Small intestine (tissue), 7 donors: ENCODE results near the gene DDIAS. TPM values are rescaled to one million over a fixed set of nuclear protein-coding genes. Genes with fewer than 3 reads are reported as not detected.

Experiments used
- DNase-seq, 2 donors: peaks; one replicate each; pipeline versions ENCODE4 v3.0.0 to v3.0.0-alpha.2; 2013
- FAIRE-seq: peaks from 2 replicates; lab custom pipeline; 2012; peaks lifted over from hg19 to GRCh38; lab: Jason Lieb, UNC
- H3K27ac ChIP-seq, 3 donors: one replicate each; pipeline ENCODE4 v1.5.1; 2013; ENCODE audit warnings: low read length in 2 of 3, mild to moderate bottlenecking in 2 of 3, control low read depth in 1 of 3, inconsistent platforms in 1 of 3, low read depth in 1 of 3, moderate library complexity in 1 of 3
- H3K27me3 ChIP-seq, 3 donors: one replicate each; pipeline ENCODE4 v1.6.1; 2013; ENCODE audit warnings: low read length in 3 of 3, inconsistent platforms in 1 of 3; ENCODE audit not compliant: control insufficient read depth in 3 of 3, insufficient read depth in 3 of 3
- H3K36me3 ChIP-seq, 3 donors: one replicate each; pipeline ENCODE4 v1.6.1; 2013; ENCODE audit warnings: low read length in 3 of 3, inconsistent platforms in 1 of 3, low read depth in 1 of 3, mild to moderate bottlenecking in 1 of 3, moderate library complexity in 1 of 3; ENCODE audit not compliant: control insufficient read depth in 3 of 3, insufficient read depth in 2 of 3
- H3K4me1 ChIP-seq, 3 donors: one replicate each; pipeline ENCODE4 v1.6.1; 2013; ENCODE audit warnings: low read length in 2 of 3, inconsistent platforms in 1 of 3, low read depth in 1 of 3, mild to moderate bottlenecking in 1 of 3, moderate library complexity in 1 of 3; ENCODE audit not compliant: control insufficient read depth in 3 of 3, insufficient read depth in 2 of 3
- H3K4me3 ChIP-seq, 3 donors: one replicate each; pipeline ENCODE4 v1.5.1; 2013; ENCODE audit warnings: low read length in 3 of 3, control low read depth in 1 of 3, inconsistent platforms in 1 of 3, low read depth in 1 of 3, mild to moderate bottlenecking in 1 of 3, moderate library complexity in 1 of 3
- H3K9me3 ChIP-seq, 2 donors: one replicate each; pipeline ENCODE4 v1.6.1; 2013; ENCODE audit warnings: low read depth in 1 of 2, low read length in 1 of 2; ENCODE audit not compliant: control insufficient read depth in 2 of 2, insufficient read depth in 1 of 2
- WGBS, 3 donors: extraction: QIAGEN DNeasy Blood & Tissue Kit; methylation state at CpG; one replicate each; pipeline ENCODE4 v1.1.7; 2013; 5-methylcytosine and 5-hydroxymethylcytosine counted together
- polyA plus RNA-seq, 4 donors: library from polyadenylated mRNA; stranded (reverse) in 3 of 4; unstranded in 1 of 4; fragments of 200-250 nt in 3 of 4; fragments of 120-200 nt in 1 of 4; gene quantifications; one replicate each; pipeline versions ENCODE4 v1.2.1 to v1.2.3, GENCODE V29; 2013
- donor health status: healthy with polysubstance abuse.
- donor health status: control.
- donor health status: control.
- donor health status: Bipolar disorder and iron deficiency.
- donor health status: healthy.

Gene DDIAS
- polyA plus RNA-seq, 4 donors: 0.45 to 2.6 (median 2.1) TPM; not detected in 1

DNA sequence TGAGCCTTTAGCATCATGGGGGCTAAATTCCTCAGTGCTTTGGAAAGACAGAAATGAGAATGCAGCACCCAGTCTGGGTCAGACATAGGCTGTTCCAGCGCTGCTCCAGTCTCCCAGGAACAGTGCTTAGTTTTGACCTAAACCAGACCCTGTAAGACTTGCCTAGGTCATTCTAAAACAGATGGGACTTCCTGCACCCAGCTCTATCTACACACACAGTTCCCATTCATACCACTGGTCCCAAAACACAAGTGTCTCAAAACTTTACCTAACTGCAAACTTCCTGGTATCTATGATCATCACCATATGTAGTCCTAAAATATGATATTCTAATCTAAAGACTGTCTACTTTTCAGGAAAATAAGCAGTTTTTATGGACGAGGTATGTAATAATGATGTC lies 39.2 kb upstream of the DDIAS start:
- no peak overlapping the region for H3K4me3 ChIP-seq
- DNase-seq (no peak), FAIRE-seq (no peak)
- H3K4me1 ChIP-seq: peaks cover 0 to 2% (median 0%) of the 10 kb centered on the region in 3 donors
- H3K9me3 ChIP-seq: no peaks in the 10 kb centered on the region
- WGBS, 3 donors: 70 to 86% (median 81%) methylated on average over 2 of the region's 2 CpGs
- no peak overlapping the region for H3K27ac ChIP-seq
- no peaks in the 10 kb centered on the region for H3K36me3 ChIP-seq
- no peaks in the 10 kb centered on the region for H3K27me3 ChIP-seq

DNA sequence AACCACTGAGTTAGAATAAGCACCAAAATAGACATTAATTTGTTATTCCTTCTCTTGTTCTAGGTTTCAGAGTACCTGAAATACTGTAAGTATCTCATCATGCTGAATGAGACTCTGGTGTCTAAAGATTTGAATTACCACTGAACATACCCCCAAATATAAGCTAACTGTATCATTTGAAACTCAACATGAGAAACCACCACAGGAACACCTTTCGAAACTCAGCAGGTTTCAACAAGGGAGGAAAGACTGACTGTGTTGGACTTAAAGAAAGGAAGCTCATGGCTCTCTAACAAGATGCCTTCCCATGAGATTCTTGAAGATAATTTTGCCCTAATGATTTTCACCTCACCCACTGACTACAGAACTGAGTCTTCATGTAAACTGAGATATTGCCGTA lies 38.3 kb upstream of the DDIAS start:
- Histone ChIP-seq H3K27me3 (no peaks in the 10 kb centered on the region), H3K4me1 (peaks cover 0 to 2% (median 0%) of the 10 kb centered on the region in 3 donors), H3K36me3 (no peaks in the 10 kb centered on the region), H3K9me3 (no peaks in the 10 kb centered on the region), H3K4me3 (no peak overlapping the region), H3K27ac (no peak overlapping the region)
- DNase-seq: no peak
- WGBS, 3 donors: 81 to 93% (median 90%) methylated on average over 2 of the region's 2 CpGs
- no peak for FAIRE-seq

DNA sequence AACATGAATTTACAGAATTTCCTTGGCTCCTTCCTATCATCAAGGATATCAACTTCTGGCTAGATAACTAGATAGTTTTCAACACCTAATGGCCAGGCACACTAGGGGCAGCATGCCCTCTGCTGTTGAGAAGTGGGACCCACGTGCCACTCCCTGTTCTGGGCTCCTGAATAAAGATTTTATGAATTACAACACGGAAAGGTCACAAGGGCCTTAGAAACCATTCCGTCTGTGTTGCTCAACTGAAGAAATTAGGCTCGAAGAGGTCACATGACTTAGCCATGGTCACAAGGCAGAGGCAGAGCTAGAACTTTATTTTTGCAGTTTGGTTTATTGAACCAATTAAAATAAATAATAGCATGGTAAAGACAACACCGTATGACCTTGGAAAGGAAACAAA lies 37.3 kb upstream of the DDIAS start:
- no peaks in the 10 kb centered on the region for H3K36me3 ChIP-seq
- no peaks in the 10 kb centered on the region for H3K27me3 ChIP-seq
- peaks cover 0 to 2% (median 0%) of the 10 kb centered on the region in 3 donors for H3K4me1 ChIP-seq
- H3K4me3 ChIP-seq: no peak overlapping the region
- no peak overlapping the region for H3K27ac ChIP-seq
- WGBS, 3 donors: 10 to 28% (median 17%) methylated on average over 5 of the region's 5 CpGs
- peak; percentile 55 to 71 for DNase-seq
- no peak for FAIRE-seq
- H3K9me3 ChIP-seq: no peaks in the 10 kb centered on the region

DNA sequence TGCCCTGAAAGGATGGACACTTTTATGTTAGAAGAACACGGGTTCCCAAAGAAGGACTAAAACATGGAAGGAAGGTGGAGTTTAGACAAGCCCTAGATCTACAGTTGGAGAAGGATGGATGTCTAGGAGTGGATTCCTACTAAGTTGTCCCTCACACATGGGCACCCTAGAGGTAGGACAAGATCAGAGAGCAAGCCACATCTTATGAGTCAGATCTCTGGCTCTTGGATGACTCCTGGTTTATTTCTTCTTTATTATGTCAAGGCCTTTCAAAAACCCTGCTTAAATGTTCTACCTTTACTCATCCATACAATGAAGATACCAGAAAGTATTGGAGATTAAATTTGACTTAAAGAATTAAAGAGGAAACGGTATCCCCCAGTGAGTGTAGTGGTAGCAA lies 35.7 kb upstream of the DDIAS start:
- Histone ChIP-seq H3K27me3 (no peaks in the 10 kb centered on the region), H3K4me1 (peaks cover 0 to 2% (median 0%) of the 10 kb centered on the region in 3 donors), H3K36me3 (no peaks in the 10 kb centered on the region), H3K27ac (no peak overlapping the region), H3K9me3 (no peaks in the 10 kb centered on the region), H3K4me3 (no peak overlapping the region)
- 83 to 93% (median 87%) methylated on average over 2 of the region's 2 CpGs for WGBS, 3 donors
- no peak for FAIRE-seq
- no peak for DNase-seq

DNA sequence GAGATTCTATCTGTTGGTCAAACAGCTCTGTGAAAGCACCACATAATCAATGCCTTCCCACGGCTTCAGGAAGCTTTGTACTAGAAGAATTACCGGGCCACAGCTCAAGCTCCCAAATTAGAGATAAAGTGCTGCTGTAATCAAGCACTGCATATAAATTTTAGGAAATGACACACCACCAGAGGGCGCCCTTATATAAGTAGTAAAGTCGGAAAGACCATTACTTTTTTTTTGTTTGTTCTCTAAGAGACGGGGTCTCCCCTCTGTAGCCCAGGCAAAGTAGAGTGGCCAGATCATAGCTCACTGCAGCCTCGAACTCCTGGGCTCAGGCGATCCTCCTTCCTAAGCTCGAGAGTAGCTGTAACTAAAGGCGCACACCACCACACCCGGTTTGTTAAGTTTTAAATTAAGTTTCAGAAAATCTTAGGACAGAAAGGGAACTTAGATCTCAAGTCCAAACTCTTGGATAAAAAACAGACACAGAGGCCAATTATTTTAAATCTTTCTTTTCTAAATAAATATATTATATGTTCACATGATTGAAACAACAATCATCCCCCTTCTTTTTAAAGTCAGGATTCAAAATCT lies 33.9 kb upstream of the DDIAS start:
- FAIRE-seq (no peak), DNase-seq (peak; percentile 70 to 78)
- H3K4me3 ChIP-seq: peak overlapping the region in 1 of 3 donors; percentile 7
- no peaks in the 10 kb centered on the region for H3K9me3 ChIP-seq
- H3K4me1 ChIP-seq: peaks cover 0 to 3% (median 0%) of the 10 kb centered on the region in 3 donors
- no peaks in the 10 kb centered on the region for H3K36me3 ChIP-seq
- H3K27ac ChIP-seq: no peak overlapping the region
- no peaks in the 10 kb centered on the region for H3K27me3 ChIP-seq
- 11 to 16% (median 15%) methylated on average over 10 of the region's 10 CpGs for WGBS, 3 donors

DNA sequence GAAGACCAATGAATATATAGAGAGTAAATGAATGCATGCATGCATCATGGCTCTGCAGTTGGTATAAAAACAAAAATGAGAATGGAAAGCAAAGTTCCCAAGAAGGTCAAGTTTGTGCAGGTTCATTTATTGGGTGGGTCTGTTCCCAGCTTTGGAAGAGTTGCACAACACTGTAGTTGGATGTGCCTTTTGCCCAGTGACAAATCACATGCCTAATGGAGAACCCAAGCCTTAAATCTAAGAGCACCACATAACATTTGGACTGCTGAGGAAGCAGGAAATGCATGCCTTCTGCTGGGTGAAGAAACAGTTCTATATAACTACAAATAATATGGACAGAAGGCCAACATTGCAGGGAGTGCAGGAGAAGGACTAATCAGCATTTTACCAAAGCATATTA lies 31.9 kb upstream of the DDIAS start:
- H3K4me3 ChIP-seq: no peak overlapping the region
- H3K9me3 ChIP-seq: no peaks in the 10 kb centered on the region
- DNase-seq: peak in 1 of 2 donors; percentile 14
- no peak overlapping the region for H3K27ac ChIP-seq
- H3K27me3 ChIP-seq: no peaks in the 10 kb centered on the region
- H3K36me3 ChIP-seq: no peaks in the 10 kb centered on the region
- peaks cover 0 to 5% (median 0%) of the 10 kb centered on the region in 3 donors for H3K4me1 ChIP-seq
- FAIRE-seq: no peak

DNA sequence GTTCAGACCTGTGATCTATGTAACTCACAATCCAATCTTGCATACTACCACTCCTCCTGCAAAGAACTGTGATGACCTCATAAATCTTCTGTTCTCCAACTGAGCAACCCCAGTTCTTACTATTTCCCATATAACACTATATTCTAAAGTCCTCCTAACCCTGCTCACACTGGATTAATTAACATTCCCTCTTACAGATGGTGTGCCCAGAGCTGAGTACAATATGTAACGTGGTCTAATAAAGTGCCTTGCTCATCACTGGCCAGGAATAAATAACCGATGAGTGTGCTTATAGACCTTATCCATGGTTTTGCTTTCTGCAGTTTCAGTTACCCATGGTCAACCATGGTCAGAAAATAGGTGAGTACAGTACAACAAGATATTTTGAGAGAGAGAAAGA lies 29.9 kb upstream of the DDIAS start:
- Histone ChIP-seq H3K9me3 (no peaks in the 10 kb centered on the region), H3K4me3 (no peak overlapping the region), H3K27ac (no peak overlapping the region), H3K4me1 (peaks cover 0 to 5% (median 0%) of the 10 kb centered on the region in 3 donors), H3K27me3 (no peaks in the 10 kb centered on the region), H3K36me3 (no peaks in the 10 kb centered on the region)
- no peak for DNase-seq
- 97 to 98% (median 97%) methylated on average over 2 of the region's 2 CpGs for WGBS, 3 donors
- no peak for FAIRE-seq

DNA sequence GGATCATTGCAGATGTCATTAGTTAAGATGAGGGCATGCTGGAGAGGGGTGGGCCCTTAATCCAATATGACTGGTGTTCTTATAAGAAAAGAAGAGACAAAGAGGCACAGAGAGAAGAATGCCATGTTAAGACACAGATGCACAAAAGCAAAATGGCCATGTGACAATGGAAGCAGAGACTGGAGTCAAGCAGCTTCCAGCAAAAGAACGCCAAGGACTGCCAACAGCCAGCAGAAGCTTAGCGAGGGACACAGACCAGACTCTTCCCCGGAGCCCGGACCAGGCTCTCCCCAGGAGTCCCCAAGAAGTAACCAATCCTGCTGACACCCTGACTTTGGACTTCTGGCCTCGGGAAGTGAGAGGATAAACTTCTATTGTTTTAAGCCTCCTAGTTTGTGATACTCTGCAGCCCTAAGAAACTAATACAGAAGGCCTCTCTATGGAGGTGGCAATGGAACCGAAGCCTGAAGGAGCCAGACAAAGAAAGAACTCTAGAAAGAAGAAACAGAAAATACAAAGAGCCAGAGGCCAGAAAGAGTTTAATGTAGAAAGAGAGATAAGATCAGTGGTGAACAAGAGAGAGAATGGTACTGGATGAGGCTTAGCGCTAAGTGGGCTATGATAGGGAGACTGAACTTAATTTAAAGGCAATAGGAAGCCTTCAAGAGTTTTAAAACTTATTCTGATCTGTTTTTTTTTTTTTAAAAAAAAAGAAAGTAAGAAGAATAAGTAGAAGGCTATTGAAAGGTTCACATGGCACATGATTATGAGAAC lies 29.0 kb upstream of the DDIAS start:
- 83 to 86% (median 85%) methylated on average over 7 of the region's 7 CpGs for WGBS, 3 donors
- Histone ChIP-seq H3K4me1 (peaks cover 0 to 3% (median 0%) of the 10 kb centered on the region in 3 donors), H3K9me3 (peaks cover 0 to 4% of the 10 kb centered on the region in 2 donors), H3K36me3 (no peaks in the 10 kb centered on the region), H3K27me3 (no peaks in the 10 kb centered on the region), H3K4me3 (no peak overlapping the region), H3K27ac (no peak overlapping the region)
- no peak for DNase-seq
- FAIRE-seq: no peak
